HG03520 (cell line): Measurements from ENCODE around the gene DIS3L2.
"Not testable (repeated sequence)": the region's sequence is repeated elsewhere in the genome, so short reads cannot be mapped to it uniquely, and the experiment has no call there.

Source experiments
- ATAC-seq: cut with Tn5 transposase; IDR thresholded peaks from one replicate; pipeline ENCODE4 v1.9.1; 2021; ENCODE audit warnings: mild to moderate bottlenecking, moderate library complexity; ENCODE audit not compliant: unreplicated experiment

The DIS3L2 gene

DNA sequence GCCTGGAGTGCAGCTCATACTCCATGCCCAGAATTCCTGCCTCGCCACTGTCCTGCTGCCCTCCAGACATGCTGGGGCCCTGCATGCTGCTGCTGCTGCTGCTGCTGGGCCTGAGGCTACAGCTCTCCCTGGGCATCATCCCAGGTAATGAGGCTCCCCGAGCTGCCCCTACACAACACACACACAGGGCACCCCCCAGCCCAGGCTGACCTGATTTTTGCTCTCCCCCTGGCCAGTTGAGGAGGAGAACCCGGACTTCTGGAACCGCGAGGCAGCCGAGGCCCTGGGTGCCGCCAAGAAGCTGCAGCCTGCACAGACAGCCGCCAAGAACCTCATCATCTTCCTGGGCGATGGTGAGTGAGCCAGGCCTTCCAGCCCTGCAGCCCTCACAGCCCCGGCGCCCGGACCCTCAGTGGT is 417.2 kb downstream of the DIS3L2 start, which contains the start of gene ALPP:
TSS of gene ALPP (plus strand) at position 17 of the 417 bp plus-strand sequence. CDS start at position 69, 52 bp downstream.
- ATAC-seq, result not testable (repeated sequence)

- ATAC-seq, result not testable (repeated sequence)
These were observed 418.4 kb downstream of the DIS3L2 start for GRCh38 chr2:232379610-232380590.

DNA sequence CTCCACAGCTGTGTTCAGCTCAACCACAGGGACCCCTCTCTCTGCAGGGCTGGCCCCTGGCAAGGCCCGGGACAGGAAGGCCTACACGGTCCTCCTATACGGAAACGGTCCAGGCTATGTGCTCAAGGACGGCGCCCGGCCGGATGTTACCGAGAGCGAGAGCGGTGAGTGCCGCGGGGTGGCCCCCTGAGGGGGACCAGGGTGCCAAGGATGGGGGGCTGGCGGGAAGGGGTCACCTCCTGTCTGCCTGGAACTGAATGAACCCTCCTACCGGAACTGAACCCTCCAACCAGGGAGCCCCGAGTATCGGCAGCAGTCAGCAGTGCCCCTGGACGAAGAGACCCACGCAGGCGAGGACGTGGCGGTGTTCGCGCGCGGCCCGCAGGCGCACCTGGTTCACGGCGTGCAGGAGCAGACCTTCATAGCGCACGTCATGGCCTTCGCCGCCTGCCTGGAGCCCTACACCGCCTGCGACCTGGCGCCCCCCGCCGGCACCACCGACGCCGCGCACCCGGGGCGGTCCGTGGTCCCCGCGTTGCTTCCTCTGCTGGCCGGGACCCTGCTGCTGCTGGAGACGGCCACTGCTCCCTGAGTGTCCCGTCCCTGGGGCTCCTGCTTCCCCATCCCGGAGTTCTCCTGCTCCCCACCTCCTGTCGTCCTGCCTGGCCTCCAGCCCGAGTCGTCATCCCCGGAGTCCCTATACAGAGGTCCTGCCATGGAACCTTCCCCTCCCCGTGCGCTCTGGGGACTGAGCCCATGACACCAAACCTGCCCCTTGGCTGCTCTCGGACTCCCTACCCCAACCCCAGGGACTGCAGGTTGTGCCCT is 419.9 kb downstream of the DIS3L2 start:
- not testable (repeated sequence) for ATAC-seq

- no peak for ATAC-seq
These were observed 421.1 kb downstream of the DIS3L2 start for GRCh38 chr2:232382331-232383225.

GRCh38 chr2:232384466-232384865 is 423.0 kb downstream of the DIS3L2 start:
- no peak for ATAC-seq

GRCh38 chr2:232385058-232385457 is 423.5 kb downstream of the DIS3L2 start:
- not testable (repeated sequence) for ATAC-seq

DNA sequence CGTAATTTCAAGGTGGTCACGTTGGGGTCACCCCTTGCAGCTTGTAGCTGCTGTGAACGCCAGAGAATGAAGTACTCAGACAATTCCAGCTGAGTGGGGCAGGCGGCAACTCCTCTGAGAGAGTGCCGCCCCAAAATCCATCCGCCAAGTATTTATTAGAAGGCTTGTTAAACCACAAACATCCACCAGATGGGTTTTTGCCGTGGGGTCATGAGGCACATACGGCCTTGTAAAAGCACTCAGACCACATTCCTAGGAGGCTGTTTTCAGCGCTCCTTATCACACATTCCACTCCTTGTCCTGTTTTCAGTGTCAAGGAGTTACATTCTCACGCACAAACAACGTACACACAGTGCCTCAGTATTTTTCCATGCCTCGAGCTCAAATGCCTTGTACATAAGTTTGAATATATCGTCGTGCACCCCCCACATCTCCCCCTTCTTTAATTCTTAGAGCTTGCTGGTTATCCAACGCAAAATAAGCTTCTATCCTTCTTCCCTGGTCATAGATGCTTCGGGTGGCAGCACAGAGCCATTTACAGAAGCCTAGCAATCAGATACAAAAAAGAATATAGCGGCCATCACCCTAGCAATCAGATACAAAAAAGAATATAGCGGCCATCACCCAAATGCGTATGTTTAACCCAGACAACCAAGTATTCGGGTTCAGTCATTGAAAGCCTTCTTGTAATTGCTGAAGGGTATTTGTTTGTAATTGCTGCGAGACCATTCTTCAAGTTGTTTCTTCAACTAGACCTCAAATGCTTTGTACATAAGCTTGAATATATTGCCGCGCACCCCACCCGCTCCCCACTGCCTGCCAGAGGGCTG is 424.4 kb downstream of the DIS3L2 start:
- no peak for ATAC-seq

DNA sequence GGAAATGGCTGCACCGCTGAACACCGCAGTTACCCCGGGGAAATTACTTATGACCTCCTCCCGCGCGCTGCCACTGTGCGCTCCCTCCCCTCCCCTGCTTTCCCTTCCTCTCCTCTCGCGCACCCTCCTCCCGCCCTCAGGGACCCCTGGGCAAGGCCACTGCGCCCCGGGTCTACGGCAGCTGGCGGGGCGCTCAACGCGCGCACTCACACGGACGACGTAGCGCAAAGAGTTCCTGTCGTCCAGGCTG is 424.9 kb downstream of the DIS3L2 start:
- no peak for ATAC-seq
